ENCODE results near the gene LRRC8C.

The LRRC8C gene

GRCh38 chr1:89672489-89673183 is 39.7 kb downstream of the LRRC8C start:
- Histone ChIP-seq H3K27ac (ENCODE audit: low read depth, low read length) (no peak overlapping the region), H3K4me2 (ENCODE audit: low read depth, low read length, poor library complexity, severe bottlenecking) (no peak overlapping the region), H3K27me3 (ENCODE audit: low read length) (no peaks in the 10 kb centered on the region), H3K9me2 (replicated peaks; ENCODE audit: insufficient read depth, low read length) (no peaks in the 10 kb centered on the region), H3F3A (ENCODE audit: insufficient read depth) (no peaks in the 10 kb centered on the region), H3K36me3 (ENCODE audit: low read length) (no peaks in the 10 kb centered on the region), H3K9me3 (ENCODE audit: insufficient read depth, low read length) (no peaks in the 10 kb centered on the region), H3K4me3 (ENCODE audit: insufficient read depth, low read length, poor library complexity, severe bottlenecking) (no peak overlapping the region), H3K79me2 (ENCODE audit: insufficient read depth, low read length) (no peaks in the 10 kb centered on the region), H2AFZ (ENCODE audit: low read depth, low read length, severe bottlenecking) (no peak overlapping the region), H4K20me1 (ENCODE audit: low read depth, low read length) (0 out of 2 replicates have a peak, but pooled peaks cover 4% of the 10 kb centered on the region), H3K9ac (ENCODE audit: low read length) (no peak overlapping the region)
- TF ChIP-seq EZH2phosphoT487 (conservative IDR thresholded peaks at IDR 0.05; ENCODE audit: low read length) (no peak), CTCF (IDR thresholded peaks at IDR 0.05; ENCODE audit: insufficient read depth, low read length, poor library complexity, severe bottlenecking) (no peak)

- no peaks in the 10 kb centered on the region for H3K79me2 ChIP-seq (ENCODE audit: insufficient read depth, low read length)
- TF ChIP-seq EZH2phosphoT487 (conservative IDR thresholded peaks at IDR 0.05; ENCODE audit: low read length), result no peak
- TF ChIP-seq CTCF (IDR thresholded peaks at IDR 0.05; ENCODE audit: insufficient read depth, low read length, poor library complexity, severe bottlenecking), result no peak
- no peaks in the 10 kb centered on the region for H3K27me3 ChIP-seq (ENCODE audit: low read length)
- no peak overlapping the region for H2AFZ ChIP-seq (ENCODE audit: low read depth, low read length, severe bottlenecking)
- H3K9me3 ChIP-seq (ENCODE audit: insufficient read depth, low read length), result no peaks in the 10 kb centered on the region
- H4K20me1 ChIP-seq (ENCODE audit: low read depth, low read length), result 0 out of 2 replicates have a peak, but pooled peaks cover 4% of the 10 kb centered on the region
- no peak overlapping the region for H3K4me3 ChIP-seq (ENCODE audit: insufficient read depth, low read length, poor library complexity, severe bottlenecking)
- no peaks in the 10 kb centered on the region for H3K36me3 ChIP-seq (ENCODE audit: low read length)
- H3K9me2 ChIP-seq (replicated peaks; ENCODE audit: insufficient read depth, low read length), result no peaks in the 10 kb centered on the region
- H3K27ac ChIP-seq (ENCODE audit: low read depth, low read length), result no peak overlapping the region
- H3K9ac ChIP-seq (ENCODE audit: low read length), result no peak overlapping the region
- no peak overlapping the region for H3K4me2 ChIP-seq (ENCODE audit: low read depth, low read length, poor library complexity, severe bottlenecking)
- no peaks in the 10 kb centered on the region for H3F3A ChIP-seq (ENCODE audit: insufficient read depth)
Measured at GRCh38 chr1:89673251-89673650, 40.3 kb downstream of the LRRC8C start.

GRCh38 chr1:89675677-89676076 is 42.8 kb downstream of the LRRC8C start:
- H3K9ac ChIP-seq (ENCODE audit: low read length), result no peak overlapping the region
- no peak overlapping the region for H3K4me3 ChIP-seq (ENCODE audit: insufficient read depth, low read length, poor library complexity, severe bottlenecking)
- H3K27ac ChIP-seq (ENCODE audit: low read depth, low read length), result no peak overlapping the region
- H3K79me2 ChIP-seq (ENCODE audit: insufficient read depth, low read length), result no peaks in the 10 kb centered on the region
- no peak overlapping the region for H2AFZ ChIP-seq (ENCODE audit: low read depth, low read length, severe bottlenecking)
- no peaks in the 10 kb centered on the region for H4K20me1 ChIP-seq (ENCODE audit: low read depth, low read length)
- H3K36me3 ChIP-seq (ENCODE audit: low read length), result no peaks in the 10 kb centered on the region
- no peaks in the 10 kb centered on the region for H3K9me2 ChIP-seq (replicated peaks; ENCODE audit: insufficient read depth, low read length)
- TF ChIP-seq CTCF (IDR thresholded peaks at IDR 0.05; ENCODE audit: insufficient read depth, low read length, poor library complexity, severe bottlenecking), result no peak
- no peak for TF ChIP-seq EZH2phosphoT487 (conservative IDR thresholded peaks at IDR 0.05; ENCODE audit: low read length)
- no peaks in the 10 kb centered on the region for H3K9me3 ChIP-seq (ENCODE audit: insufficient read depth, low read length)
- no peaks in the 10 kb centered on the region for H3K27me3 ChIP-seq (ENCODE audit: low read length)
- H3K4me2 ChIP-seq (ENCODE audit: low read depth, low read length, poor library complexity, severe bottlenecking), result no peak overlapping the region
- H3F3A ChIP-seq (ENCODE audit: insufficient read depth), result no peaks in the 10 kb centered on the region
